GM21447 (cell line): Measurements from ENCODE around the gene PAX1.

Experiments
- ATAC-seq: cut with Tn5 transposase; IDR thresholded peaks from one replicate; pipeline ENCODE4 v1.9.1; 2021; ENCODE audit not compliant: unreplicated experiment

The PAX1 gene

DNA sequence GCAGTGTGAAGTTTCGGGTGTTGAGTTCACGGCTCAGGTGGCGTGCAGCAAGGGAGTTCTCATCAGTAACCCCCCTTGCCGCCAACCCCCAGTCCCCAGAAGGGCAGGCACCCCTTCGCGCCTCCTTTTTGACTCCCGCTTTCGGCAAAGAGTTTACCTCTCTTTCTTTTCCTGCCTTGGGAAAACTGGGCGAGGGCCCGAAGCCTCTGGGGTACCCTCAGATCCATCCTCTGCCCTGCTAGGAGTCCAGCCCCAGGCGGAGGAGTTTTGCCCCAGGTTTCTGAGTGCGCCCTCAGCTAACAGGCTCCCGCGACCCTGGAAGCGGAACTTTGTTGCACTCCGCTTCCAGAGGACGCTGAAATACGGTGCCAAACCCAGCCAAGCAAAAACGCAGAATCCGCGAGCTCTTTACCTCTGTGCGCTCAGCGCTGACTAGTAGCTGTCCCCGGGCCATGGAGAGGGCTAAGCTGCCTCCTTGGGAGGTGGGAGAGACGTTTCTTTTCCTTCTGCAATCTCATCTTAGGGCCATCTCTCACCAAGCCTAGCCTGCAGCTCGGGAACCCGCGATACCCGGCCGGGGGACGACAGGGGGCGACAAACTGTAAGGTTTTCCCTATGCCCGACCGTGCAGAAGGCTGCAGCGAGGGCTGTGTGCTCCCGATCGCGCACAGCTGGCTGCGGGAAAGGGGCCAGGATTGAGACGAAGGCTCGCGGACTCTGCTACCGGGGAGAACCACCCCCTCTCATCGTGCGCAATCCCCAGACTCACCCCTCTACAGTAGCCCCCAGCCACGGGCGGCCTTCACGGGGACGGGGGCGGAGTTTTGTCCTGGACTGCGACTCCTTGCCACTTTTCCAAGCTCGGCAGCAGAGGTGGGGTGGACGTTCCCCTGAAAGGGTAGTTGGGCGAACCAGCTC is 2.7 kb upstream of the PAX1 start:
- ATAC-seq = no peak

DNA sequence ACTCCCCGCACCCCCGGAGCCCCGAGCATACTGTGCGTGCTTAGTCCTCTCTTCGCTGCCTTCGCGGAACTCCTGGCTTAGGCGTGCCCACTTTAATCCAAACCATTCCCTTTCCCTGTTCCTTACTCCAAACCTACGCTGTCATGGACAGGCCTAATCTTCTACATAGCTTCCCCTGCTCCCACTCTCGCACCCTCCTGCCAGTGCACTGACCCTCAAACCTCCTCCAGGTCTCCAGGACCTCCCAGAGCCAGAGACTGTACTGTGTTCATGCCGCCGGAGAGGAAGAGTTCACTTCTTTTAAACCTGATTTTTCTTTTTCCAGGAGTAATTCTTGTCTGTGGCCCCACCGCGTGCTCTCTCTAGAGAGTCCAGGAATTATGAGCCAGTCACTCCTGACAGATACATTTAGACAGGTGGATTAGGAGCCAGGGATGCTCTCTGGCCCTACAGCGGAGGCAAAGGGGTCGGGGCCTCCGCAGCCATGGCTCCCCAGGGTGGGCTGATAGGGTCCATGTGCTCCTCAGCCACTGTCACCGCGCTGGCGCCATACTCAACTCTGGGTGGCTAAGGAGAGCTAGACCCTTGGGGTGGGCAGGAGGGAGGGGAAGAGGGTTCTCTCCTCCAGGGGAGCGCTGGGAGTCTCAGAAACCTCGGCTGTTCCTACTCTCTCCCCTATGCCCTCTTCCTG is 1.6 kb upstream of the PAX1 start:
- ATAC-seq = no peak

DNA sequence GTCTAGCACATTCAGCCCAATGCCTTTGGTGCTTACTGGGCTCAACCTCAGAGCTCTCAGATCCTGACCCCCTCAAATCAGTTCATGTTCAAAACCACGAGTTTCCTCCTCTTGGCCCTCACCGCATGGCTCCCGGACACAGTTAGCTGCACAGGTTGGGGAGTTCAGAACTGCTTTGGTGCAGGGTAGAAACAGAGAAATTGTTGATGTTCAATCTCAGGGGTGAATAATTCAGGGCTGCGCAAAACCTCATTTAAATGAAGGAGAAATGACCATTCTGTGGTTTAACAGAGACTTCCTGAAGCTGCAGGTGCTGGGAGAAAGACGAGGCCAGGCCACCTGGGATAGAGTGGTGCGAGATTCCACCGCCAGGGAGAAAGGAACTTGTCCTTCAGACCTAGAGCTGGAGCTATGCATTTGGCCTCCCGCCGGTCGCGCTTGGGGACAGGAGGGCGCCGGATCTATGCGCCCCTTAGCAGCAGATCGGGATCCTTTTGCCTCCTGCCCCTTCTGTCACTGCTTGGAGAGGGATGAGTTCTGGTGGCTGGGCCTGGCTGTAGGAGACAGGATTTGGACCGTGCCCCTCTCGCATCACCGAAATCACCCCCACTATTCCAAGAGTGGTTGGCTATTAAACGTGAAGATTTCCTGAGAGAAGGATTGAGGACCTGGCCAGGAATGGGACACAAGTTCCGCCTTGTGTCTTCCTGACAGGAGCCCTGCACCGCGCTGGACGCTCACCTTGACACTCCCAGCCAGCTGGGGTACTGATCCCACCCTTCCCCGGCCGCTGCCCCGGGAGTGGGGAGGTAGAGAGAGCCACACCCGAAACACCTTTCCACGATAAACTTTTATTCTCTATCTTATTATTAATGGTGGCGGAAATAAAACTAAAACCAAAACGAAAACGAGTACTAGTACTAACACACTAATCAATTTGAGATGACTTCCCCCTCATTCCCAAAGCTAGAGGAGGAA is 767 bp upstream of the PAX1 start:
- ATAC-seq = no peak

DNA sequence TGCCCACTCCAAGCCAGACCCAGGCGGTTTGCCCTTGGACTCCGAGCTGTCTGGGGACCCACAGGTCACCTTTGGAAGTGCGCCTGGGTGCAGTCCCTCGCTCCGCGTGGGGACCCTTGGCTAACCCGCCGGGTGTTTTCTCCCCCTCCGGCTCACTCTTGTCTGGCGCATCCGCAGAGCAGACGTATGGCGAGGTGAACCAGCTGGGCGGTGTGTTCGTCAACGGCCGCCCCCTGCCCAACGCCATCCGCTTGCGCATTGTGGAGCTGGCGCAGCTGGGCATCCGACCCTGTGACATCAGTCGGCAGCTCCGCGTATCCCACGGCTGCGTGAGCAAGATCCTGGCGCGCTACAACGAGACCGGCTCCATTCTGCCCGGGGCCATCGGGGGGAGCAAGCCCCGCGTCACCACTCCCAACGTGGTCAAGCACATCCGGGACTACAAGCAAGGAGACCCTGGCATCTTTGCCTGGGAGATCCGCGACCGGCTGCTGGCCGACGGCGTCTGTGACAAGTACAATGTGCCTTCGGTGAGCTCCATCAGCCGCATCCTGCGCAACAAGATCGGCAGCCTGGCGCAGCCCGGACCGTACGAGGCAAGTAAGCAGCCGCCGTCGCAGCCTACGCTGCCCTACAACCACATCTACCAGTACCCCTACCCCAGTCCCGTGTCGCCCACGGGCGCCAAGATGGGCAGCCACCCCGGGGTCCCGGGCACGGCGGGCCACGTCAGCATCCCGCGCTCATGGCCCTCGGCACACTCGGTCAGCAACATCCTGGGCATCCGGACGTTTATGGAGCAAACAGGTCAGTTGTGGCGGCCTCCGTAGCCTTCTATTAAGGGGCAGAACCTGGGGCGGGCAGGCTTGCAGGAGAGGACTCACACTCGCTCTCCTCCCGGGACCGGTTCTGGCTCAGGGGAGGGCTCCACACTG is 1.1 kb downstream of the PAX1 start:
- no peak for ATAC-seq

DNA sequence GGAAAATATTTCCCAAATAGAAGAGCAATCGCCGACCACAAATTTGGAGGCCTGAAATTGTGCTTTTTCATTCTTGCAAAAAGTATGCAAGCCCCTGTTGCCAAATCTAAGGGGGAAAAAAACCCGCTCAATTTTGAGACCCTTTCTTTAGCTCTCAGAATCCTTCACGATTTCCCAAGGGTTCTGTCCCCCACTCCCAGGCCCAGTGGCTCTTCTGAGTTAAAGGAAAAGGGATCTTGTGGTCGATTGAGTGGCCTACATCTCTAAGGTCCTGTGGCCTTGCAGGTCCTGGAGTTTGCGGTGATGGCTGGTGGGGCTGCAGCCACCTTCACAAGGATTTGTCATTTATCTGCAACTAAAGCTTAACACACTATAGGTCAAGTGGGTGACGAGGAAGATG is 1.8 kb downstream of the PAX1 start:
- no peak for ATAC-seq

DNA sequence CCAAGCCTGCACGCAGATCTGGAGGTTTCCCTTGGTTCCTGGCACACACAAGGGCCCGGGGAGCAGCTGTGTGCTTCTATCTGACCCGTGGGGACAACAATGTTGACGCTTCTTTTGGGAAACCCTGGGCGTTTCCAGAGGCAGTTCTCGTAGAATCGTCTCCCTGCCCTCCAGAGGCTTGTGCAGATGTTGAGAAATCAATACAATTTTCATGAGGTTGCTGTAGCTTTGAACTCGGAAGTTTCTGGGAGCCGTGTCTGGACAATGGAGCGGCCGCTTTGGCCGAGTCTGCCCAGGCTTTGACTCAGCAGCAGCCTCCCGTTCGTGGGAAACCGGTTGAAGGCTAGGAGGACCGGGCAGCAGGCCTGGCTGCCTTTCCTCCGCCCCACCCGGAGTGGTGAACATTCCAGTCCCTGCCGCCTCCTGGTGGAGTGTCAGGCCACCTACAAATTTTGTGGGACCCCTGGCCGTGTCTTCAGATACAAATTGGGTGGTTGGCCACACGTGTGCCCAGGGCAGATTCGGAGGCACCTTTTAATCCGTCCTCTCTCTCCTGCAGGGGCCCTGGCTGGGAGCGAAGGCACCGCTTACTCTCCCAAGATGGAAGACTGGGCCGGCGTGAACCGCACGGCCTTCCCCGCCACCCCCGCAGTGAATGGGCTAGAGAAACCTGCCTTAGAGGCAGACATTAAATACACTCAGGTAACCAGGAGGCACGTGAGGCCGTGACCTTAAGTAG is 2.7 kb downstream of the PAX1 start:
- ATAC-seq = no peak

DNA sequence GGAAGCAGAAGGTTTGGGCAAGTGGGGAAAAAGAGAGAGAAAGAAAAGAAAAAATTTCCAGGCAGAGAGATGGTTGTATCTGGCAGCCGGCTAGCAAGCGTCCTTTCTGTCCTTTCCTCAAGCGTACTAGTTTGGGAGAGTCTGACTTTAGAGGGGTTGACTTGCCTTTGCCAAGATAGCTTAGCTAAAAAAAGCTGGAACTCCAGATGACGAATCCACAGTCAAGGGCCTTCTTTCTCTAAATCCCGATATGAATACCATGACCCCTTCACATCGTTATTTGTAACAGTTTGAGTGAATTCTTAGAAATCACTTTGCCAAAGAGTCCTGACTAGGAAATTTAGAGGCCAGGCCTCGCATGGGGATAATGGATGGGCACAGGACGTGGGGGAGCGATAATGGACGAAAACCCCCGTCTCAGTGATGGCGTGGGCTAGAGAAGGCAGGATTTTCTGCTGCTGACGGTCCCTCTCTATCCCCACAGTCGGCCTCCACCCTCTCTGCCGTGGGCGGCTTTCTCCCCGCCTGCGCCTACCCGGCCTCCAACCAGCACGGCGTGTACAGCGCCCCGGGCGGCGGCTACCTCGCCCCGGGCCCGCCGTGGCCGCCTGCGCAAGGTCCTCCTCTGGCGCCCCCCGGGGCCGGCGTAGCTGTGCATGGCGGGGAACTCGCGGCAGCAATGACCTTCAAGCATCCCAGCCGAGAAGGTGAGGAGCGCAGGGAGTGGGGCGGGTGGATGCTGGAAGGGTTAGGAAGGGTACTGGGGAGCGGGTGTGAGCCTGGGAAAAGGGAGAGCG is 3.5 kb downstream of the PAX1 start:
- ATAC-seq = no peak

DNA sequence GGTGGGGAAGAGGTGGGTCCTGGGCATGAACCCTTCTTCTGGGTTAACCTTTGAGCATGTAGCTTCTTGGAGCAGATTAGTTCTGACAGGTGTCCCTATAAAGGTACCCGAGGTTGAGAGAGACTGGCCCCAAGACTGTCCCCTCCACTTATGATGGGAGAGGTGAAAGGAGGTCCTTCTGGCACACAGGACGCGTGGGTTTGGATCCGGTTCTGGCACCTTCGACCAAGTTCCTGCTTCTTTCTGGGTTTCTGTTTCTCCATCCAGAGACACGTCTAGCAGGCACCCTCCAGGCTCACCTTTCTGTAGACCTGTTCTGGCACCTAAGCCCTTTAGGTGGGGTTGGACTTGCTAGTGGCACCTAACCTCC is 4.1 kb downstream of the PAX1 start:
- ATAC-seq = no peak

DNA sequence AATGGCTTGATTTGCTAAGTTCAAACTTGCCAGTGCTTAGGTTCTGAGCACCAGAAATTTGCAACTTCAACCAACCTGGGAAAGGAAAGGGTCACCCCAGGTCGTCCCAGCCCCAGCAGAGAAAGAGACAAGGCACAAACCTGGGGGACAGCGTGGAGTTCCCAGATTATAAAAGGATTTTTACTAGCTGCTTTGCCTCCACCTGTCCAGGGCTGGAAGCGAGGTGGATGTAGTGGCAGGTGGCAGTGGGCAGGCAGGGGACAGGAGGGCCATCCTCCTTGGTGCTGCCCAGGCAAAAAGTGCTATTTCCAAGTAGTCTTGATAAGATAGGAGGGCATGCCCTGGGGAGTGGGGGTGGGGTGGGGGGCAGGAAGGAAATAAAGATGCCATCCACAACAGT is 4.9 kb downstream of the PAX1 start:
- ATAC-seq = no peak

DNA sequence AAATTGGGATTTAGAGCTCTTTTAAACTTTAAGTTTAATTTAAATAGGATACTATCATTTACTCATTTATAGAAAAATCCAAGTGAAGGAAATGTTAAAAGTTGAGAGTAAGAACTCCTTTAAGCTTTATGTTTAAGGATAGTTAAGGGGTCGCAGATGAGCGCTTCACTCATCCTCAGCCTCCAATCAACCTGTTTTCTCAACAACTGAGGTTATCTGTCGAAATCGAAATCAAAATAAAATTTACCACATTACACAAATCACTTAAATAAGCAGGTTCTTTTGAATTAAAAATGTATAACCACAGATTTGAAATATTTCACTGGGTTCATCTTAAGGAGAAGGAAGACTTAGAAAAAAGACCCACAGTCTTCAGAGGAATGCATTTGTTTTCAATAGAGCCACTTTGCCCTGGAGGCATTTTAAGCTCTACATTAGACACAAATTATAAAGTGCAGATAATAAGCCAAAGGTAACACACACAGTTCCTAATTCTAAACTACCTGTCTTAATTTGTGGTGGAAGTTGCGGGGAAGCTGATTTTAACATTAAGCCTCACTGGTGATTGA is 5.5 kb downstream of the PAX1 start:
- ATAC-seq = no peak

DNA sequence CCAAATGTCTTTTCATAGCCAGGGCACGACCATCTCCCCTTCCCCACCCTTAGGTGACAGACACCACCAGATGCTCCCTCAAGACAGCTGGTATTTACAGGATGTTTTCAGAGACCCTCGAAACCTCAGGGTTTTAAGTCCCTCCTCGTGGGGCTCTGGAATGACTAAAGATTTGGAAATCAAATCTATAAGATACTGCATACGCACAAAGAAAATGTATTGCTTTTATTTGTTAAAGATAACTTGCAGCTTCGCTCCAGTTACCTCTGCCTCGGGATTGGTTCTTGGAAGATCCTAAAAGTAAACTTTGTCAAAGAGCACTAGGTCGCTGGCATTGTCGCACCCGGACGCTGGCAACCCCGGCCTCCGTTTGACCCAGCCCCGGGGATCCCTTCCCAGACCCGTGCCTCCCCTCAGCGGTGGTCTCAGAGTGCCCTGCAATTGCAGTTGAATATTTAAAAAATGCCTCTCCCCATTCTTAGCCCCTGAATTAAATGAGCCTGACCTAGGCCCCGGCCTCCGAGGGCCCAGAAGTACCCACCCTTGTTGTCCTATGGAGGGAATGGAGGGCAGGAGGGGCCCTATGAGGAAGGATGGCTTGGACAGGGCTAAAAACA is 7.1 kb downstream of the PAX1 start:
- ATAC-seq = no peak

DNA sequence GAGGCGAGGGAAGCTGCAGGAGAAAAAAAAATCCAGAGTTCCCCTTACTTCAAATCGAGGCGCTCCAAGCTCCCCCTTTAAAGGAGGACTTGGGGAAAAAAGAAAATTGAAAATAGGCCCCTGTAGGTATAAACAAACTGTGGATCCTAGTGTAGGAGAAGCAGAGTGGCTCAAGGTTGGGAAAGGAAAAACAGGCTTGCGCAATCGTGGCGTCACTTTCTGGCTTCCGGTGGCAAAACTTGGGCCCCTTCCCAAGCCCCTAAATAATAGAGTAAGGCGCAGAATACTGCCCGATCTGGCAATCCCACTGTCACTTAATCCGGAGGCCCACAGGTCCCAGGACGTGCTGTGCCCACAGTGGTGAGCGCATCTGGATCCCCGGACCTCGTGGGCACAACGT is 8.0 kb downstream of the PAX1 start:
- ATAC-seq = no peak

DNA sequence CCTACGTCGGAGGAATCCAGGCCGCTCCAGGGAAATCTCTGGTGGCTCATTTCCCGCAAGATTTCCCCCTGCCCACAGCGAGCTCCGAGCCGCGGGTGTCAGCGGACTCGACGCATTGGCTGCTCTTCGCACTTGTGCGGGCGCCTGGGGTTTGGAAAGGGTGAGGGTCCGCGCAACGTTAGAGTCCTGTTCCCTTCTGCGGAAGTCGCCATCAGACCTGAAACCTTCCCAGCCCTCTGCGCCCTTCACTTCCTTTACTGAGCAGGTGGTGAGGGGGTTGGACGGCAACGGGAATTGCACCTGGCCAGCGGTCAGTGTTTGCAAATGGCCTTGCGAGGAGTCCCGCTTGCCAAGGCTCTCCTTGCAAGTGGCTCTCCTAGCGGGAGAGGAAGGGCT is 8.4 kb downstream of the PAX1 start:
- ATAC-seq = no peak

DNA sequence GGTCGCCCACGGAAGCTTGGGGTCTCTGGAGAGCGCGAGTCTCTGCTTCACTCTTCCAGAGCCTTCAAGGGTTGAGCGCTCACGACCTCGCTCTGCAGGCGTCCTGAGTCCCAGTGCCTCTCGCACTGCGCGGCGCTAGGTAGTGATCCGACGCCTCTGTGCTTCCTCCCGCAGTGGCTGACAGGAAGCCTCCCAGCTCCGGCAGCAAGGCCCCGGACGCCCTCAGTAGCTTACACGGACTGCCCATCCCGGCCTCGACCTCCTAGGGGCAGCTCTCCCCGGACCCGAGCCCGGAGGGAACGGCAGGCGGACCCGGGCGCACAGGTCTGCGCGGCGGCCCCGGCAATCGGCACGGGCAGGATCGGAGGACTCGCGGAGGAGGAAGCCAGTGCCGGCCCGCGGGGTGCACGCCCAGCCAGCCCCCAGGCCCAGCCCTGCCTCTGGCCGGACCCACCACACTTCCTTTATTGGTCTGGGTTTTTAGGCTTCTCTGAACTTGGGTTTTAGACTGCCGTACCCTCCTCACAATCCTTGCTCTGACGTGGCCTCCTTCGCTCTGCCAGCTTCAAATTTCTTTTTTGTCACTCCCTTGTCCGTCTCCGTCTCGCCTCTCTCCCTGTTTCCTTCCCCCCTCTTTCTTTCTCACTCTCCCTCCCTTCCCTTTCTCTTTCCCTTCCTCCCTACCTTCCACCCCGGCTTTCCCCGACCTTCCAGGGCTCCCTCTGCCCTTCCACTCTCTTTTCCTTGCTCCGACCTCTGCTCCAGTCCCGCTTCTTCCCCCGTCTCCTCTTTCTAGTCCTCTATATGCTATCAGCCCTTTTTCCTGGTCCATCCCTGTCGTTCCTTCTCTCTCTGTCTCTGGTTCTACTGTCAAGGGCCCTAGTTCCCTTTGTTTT is 9.1 kb downstream of the PAX1 start:
- no peak for ATAC-seq

DNA sequence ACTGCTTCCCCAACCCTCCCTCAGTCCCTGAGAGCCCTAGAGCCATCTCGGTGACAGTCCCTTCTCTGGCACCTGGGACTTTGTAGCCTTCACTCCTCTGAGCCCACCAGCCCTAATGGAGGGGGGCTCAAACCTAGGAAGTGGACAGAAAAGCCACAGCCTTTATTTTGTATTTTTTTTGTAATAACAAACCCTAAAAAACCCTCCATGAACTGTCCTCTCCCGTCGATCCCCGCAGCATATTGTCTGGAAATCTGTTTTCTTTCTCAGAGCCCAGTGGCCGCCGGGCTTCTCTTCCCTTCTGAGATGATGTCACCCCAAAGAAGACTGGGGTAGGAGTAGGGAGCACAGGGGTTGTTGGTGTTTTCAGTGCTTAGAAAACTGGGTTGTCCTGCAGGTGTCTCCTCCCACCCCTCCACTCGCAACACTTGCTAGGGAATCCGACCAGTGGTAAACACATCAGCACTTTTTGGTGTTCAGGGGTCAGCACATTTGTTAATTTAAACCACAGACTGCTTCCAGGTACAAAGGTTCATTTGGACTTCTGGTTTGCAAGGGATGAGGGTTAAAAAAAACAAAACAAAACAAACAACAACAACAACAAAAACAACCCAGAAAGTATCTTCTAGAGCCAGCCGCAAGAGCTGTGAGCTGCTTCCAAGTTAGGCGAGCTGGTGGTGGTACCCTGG is 9.9 kb downstream of the PAX1 start:
- ATAC-seq = no peak

DNA sequence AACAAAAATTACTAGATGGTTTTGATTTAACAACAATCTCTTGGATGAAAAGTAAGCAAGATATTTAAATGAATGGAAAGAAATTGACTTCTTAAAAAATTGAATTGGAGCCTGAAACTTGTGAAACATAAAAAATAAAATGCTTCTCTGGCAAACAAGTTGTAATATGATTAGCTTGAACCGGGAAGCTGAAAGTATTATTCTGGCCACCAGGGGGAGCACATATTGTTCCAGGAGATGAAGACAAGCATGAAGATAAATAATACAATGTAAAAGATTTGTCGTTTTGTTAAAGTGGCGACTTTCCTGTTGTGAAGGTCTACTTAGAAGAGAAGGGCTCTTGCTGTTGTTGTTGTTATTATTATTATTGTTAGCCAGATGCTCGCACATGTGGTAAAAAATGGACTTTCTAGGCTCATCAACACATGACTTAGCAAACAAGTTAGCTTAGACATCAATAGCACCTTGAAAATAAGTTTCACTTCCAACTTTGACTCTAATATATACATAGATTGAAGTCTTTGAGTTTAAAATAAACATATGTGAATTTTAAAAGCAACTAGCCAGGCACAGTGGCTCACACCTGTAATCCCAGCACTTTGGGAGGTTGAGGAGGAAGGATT is 14.2 kb downstream of the PAX1 start:
- no peak for ATAC-seq
